Measurements from ENCODE around the gene CYRIA.

- TF ChIP-seq CTCF (IDR thresholded peaks at IDR 0.05) (no peak), POLR2AphosphoS5 (IDR thresholded peaks at IDR 0.05) (no peak)
Observed at GRCh38 chr2:16663121-16663905, 2.3 kb downstream of the CYRIA start.

Measured in stomach (tissue), 4 donors.